Psoas muscle (tissue), 8 donors: ENCODE data around the gene GARS1. TPM values are rescaled to one million over a fixed set of nuclear protein-coding genes. Genes with fewer than 3 reads are reported as not detected.

ENCODE experiments used
- ATAC-seq, 4 donors: fragments of 200-7000 bp; cut with Tn5 transposase; one replicate each; pipeline ENCODE4 v1.9.1; 2020; ENCODE audit warnings: moderate library complexity in 3 of 4, mild to moderate bottlenecking in 2 of 4
- DNase-seq, 2 donors: peaks; one replicate each; pipeline ENCODE4 v3.0.0-alpha.2; 2020
- H3K27ac ChIP-seq: fragments of 200-600 bp; one replicate; pipeline ENCODE4 v1.8.0; 2022
- H3K27me3 ChIP-seq, 3 donors: fragments of 200-600 bp in 1 of 3; one replicate each; pipeline versions ENCODE4 v1.6.1 to v1.8.0; 2013 to 2022; ENCODE audit warnings: low read length in 2 of 3, mild to moderate bottlenecking in 2 of 3, moderate library complexity in 1 of 3; ENCODE audit not compliant: insufficient read depth in 3 of 3
- H3K36me3 ChIP-seq, 2 donors: fragments of 200-600 bp in 1 of 2; one replicate each; pipeline versions ENCODE4 v1.6.1 to v1.8.0; 2013 to 2022; ENCODE audit warnings: low read depth in 1 of 2, mild to moderate bottlenecking in 1 of 2, moderate library complexity in 1 of 2; ENCODE audit not compliant: insufficient read depth in 1 of 2
- H3K4me1 ChIP-seq: fragments of 200-600 bp; one replicate; pipeline ENCODE4 v1.8.0; 2022
- H3K4me3 ChIP-seq: fragments of 200-600 bp; one replicate; pipeline ENCODE4 v1.8.0; 2022; ENCODE audit warnings: mild to moderate bottlenecking
- H3K9me3 ChIP-seq: fragments of 200-600 bp; one replicate; pipeline ENCODE4 v1.8.0; 2022
- CTCF ChIP-seq: fragments of 200-600 bp; IDR thresholded peaks from one replicate; pipeline ENCODE4 v1.8.0; 2022; ENCODE audit warnings: antibody characterized with exemption
- WGBS, 3 donors: extraction: QIAGEN DNeasy Blood & Tissue Kit; methylation state at CpG; one replicate each; pipeline versions ENCODE4 v1.1.6 to v1.1.7; 2013; 5-methylcytosine and 5-hydroxymethylcytosine counted together
- intact Hi-C, 2 donors: fragments of 100-400 bp; cut with DNase I; formaldehyde crosslinking; loops; one replicate each; pipeline versions ENCODE4 v1.11.0 to v1.14.2; 2022
- long read RNA-seq, 2 donors: library from polyadenylated mRNA; unstranded; transcript quantifications; one replicate each; pipeline ENCODE4 v2.0.0, GENCODE V29; 2021
- polyA plus RNA-seq, 3 donors: library from polyadenylated mRNA; stranded (reverse); fragments of 200-250 nt; gene quantifications; one replicate each; pipeline ENCODE4 v1.2.3, GENCODE V29; 2013
- total RNA-seq, 4 donors: library from RNA; stranded (reverse); fragmentation: NEBNext Ultra II Directional in 2 of 4; extraction: Animal tissue kit (Norgen Biotek cat#: 25700) in 2 of 4; gene quantifications; one replicate each; pipeline versions ENCODE4 v1.2.1 to v1.2.4, GENCODE V29; 2021 to 2023
- donor health status: healthy with polysubstance abuse.
- donor health status: DM: no; HTN: no; CAD: no; lungs with moderate emphysema.
- donor health status: Bipolar disorder and iron deficiency.
- donor health status: healthy.
- donor health status: DM: yes; HTN: yes; CAD: no.
- donor health status: DM: no; HTN: no; CAD: no.
- donor health status: DM: no; HTN: no; CAD: no.
- donor health status: DM: yes; HTN: yes; CAD: no.

Gene GARS1
- total RNA-seq: 10 to 100 TPM; 44.5 to 80.3 (median 59.1) TPM
- 100 to 1,000 TPM in 1 of 3 donors, 10 to 100 TPM in 2; 48.9 to 146 (median 71.6) TPM for polyA plus RNA-seq
- long read RNA-seq, donor 1, transcript GARS-201 (17 exons, 2,634 nt): major isoform, 63 of 66 reads
- long read RNA-seq, donor 1, partial matches to known transcripts: 0 of 66 reads
- long read RNA-seq, donor 1, other reads (novel, unspliced or antisense): 3 of 66 reads
- long read RNA-seq, donor 2, transcript GARS-201 (17 exons, 2,634 nt): major isoform, 171 of 188 reads
- long read RNA-seq, donor 2, partial matches to known transcripts: 8 of 188 reads
- long read RNA-seq, donor 2, other reads (novel, unspliced or antisense): 8 of 188 reads

- peaks cover 21% of the 10 kb centered on the region for H3K4me1 ChIP-seq
- intact Hi-C loops: no loop called here
- no peak for TF ChIP-seq CTCF
- peak within 1 kb of the TSS; percentile 99 for H3K27ac ChIP-seq
- H3K27me3 ChIP-seq: no peaks in the 10 kb centered on the region
- DNase-seq (peak; percentile 91 to 94), ATAC-seq (peak; percentile 98)
- H3K9me3 ChIP-seq: no peaks in the 10 kb centered on the region
- peaks cover 0 to 14% of the 10 kb centered on the region in 2 donors for H3K36me3 ChIP-seq
- peak within 1 kb of the TSS; percentile 98 for H3K4me3 ChIP-seq
- 0% methylated on average over 78 to 84 of the region's 84 CpGs for WGBS, 3 donors
Measured at GRCh38 chr7:30594540-30595435, at the start of gene GARS1. Gene GARS1 (plus strand): TSS chr7:30594878. CDS start chr7:30594922, 44 bp downstream.

- no peak for DNase-seq
- no peak for ATAC-seq
- H3K36me3 ChIP-seq: peaks cover 3 to 28% of the 10 kb centered on the region in 2 donors
- H3K4me1 ChIP-seq: peaks cover 6% of the 10 kb centered on the region
- intact Hi-C loops: loop anchor here in 1 of 2 donors (5.0 kb wide), 1 partner anchor 191 kb away; no protein-coding TSS in a partner anchor
- H3K4me3 ChIP-seq: no peak overlapping the region
- no peak for TF ChIP-seq CTCF
- H3K9me3 ChIP-seq: no peaks in the 10 kb centered on the region
- no peak overlapping the region for H3K27ac ChIP-seq
- H3K27me3 ChIP-seq: no peaks in the 10 kb centered on the region
- 70 to 75% (median 75%) methylated on average over 5 of the region's 5 CpGs for WGBS, 3 donors
Measured at GRCh38 chr7:30545791-30546555, 48.7 kb upstream of the GARS1 start.

GRCh38 chr7:30546596-30546995, 48.1 kb upstream of the GARS1 start:
- Histone ChIP-seq H3K36me3 (peaks cover 3 to 28% of the 10 kb centered on the region in 2 donors), H3K4me1 (peaks cover 10% of the 10 kb centered on the region), H3K27me3 (no peaks in the 10 kb centered on the region), H3K4me3 (no peak overlapping the region), H3K9me3 (no peaks in the 10 kb centered on the region), H3K27ac (no peak overlapping the region)
- ATAC-seq: no peak
- 94 to 99% (median 98%) methylated on average over 4 of the region's 4 CpGs for WGBS, 3 donors
- TF ChIP-seq CTCF: no peak
- intact Hi-C loops: loop anchor here in 1 of 2 donors (5.0 kb wide), 1 partner anchor 191 kb away; no protein-coding TSS in a partner anchor
- no peak for DNase-seq

GRCh38 chr7:30548845-30549244, 45.8 kb upstream of the GARS1 start:
- TF ChIP-seq CTCF: peak; percentile 88
- ATAC-seq (peak; percentile 75 to 83 (median 81)), DNase-seq (peak in 1 of 2 donors; percentile 51)
- intact Hi-C loops: loop anchor here (2.0 to 5.0 kb wide), 2 partner anchors 16 to 188 kb away; no protein-coding TSS in a partner anchor
- no peaks in the 10 kb centered on the region for H3K9me3 ChIP-seq
- no peaks in the 10 kb centered on the region for H3K27me3 ChIP-seq
- peaks cover 10% of the 10 kb centered on the region for H3K4me1 ChIP-seq
- 19 to 26% (median 23%) methylated on average over 6 of the region's 6 CpGs for WGBS, 3 donors
- peak overlapping the region; percentile 37 for H3K27ac ChIP-seq
- peaks cover 3 to 28% of the 10 kb centered on the region in 2 donors for H3K36me3 ChIP-seq
- H3K4me3 ChIP-seq: no peak overlapping the region
